Upper lobe of left lung (tissue), 6 donors: ENCODE data around the gene POU3F1. TPM values are rescaled to one million over a fixed set of nuclear protein-coding genes. Genes with fewer than 3 reads are reported as not detected.

Experiments used
- ATAC-seq, 2 donors: fragments of 200-7000 bp; cut with Tn5 transposase; one replicate each; pipeline ENCODE4 v1.9.1; 2022; ENCODE audit warnings: mild to moderate bottlenecking in 2 of 2, moderate library complexity in 2 of 2; ENCODE audit not compliant: low FRiP score in 2 of 2
- DNase-seq, 2 donors: peaks; one replicate each; pipeline ENCODE4 v3.0.0-alpha.2; 2019 to 2020
- H3K27ac ChIP-seq, 4 donors: fragments of 200-600 bp; sonication (generic); one replicate each; pipeline ENCODE4 v1.5.1; 2016 to 2019
- H3K27me3 ChIP-seq, 4 donors: fragments of 200-600 bp; sonication (generic); one replicate each; pipeline ENCODE4 v1.5.1; 2017 to 2019
- H3K36me3 ChIP-seq, 4 donors: fragments of 200-600 bp; sonication (generic); one replicate each; pipeline ENCODE4 v1.5.1; 2016 to 2019
- H3K4me1 ChIP-seq, 4 donors: fragments of 200-600 bp; sonication (generic); one replicate each; pipeline ENCODE4 v1.5.1; 2018 to 2019
- H3K4me3 ChIP-seq, 4 donors: fragments of 200-600 bp; sonication (generic); one replicate each; pipeline ENCODE4 v1.5.1; 2017 to 2019; ENCODE audit warnings: mild to moderate bottlenecking in 2 of 4, moderate library complexity in 1 of 4
- H3K9me3 ChIP-seq, 4 donors: fragments of 200-600 bp; sonication (generic); one replicate each; pipeline ENCODE4 v1.5.1; 2018 to 2019
- CTCF ChIP-seq, 6 experiments: fragments of 450-650 bp in 4 of 6; fragments of 200-600 bp in 2 of 6; sonication (generic) in 2 of 6; IDR thresholded peaks; one replicate each; pipeline ENCODE4 v1.5.1; 2016 to 2019; ENCODE audit warnings: antibody characterized with exemption in 6 of 6
- EP300 ChIP-seq, 4 donors: sonication (generic); formaldehyde crosslinking; IDR thresholded peaks; one replicate each; pipeline ENCODE4 v1.5.1; 2017; ENCODE audit warnings: antibody characterized with exemption in 4 of 4, control low read depth in 2 of 4
- POLR2A ChIP-seq, 4 donors: fragments of 450-650 bp; IDR thresholded peaks; one replicate each; pipeline ENCODE4 v1.5.1; 2016 to 2017; ENCODE audit warnings: antibody characterized with exemption in 4 of 4, mild to moderate bottlenecking in 2 of 4
- POLR2AphosphoS5 ChIP-seq, 2 donors: sonication (generic); formaldehyde crosslinking; IDR thresholded peaks; one replicate each; pipeline ENCODE4 v1.5.1; 2017; ENCODE audit warnings: antibody characterized with exemption in 2 of 2
- WGBS, 2 donors: methylation state at CpG; one replicate each; pipeline ENCODE4 v1.1.5; 2017 to 2018; 5-methylcytosine and 5-hydroxymethylcytosine counted together
- total RNA-seq, 6 donors: library from RNA; depleted of rRNA in 4 of 6; stranded (reverse); fragments of >200 nt in 4 of 6; gene quantifications; one replicate each; pipeline versions ENCODE4 v1.1.0 to v1.2.1, GENCODE V29; 2016 to 2021
- donor health status: DM: no; HTN: no; CAD: no; lungs with moderate emphysema.
- donor health status: DM: no; HTN: yes; CAD: no; lungs with severe emphysema.

Gene POU3F1
- total RNA-seq, 6 donors from 2014 or later = 0.40 to 1.0 TPM; not detected in 4

DNA sequence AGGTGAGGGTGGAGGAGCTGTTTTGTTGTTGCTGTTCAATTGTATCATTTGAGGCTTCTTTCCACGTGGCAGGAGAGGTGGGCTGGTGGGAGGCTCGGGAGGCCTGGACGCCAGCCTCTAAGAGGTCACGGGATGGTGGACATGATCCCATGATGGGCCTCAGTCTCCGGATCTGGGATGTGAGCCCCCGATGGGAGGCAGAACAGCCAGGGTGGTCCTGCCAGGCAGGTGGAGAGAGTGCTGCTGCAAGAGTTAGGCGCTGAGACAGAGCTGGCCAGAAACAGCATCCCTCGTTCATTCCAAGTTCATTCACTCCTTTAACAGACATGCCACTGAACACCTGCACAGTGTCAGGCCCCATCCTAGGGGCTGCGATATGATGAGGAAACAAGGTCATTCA lies 41.1 kb upstream of the POU3F1 start:
- Histone ChIP-seq H3K9me3 (no peaks in the 10 kb centered on the region), H3K4me3 (no peak overlapping the region), H3K27ac (no peak overlapping the region), H3K4me1 (no peaks in the 10 kb centered on the region), H3K36me3 (no peaks in the 10 kb centered on the region), H3K27me3 (no peaks in the 10 kb centered on the region)
- 88% methylated on average over 9 of the region's 9 CpGs for WGBS, 2 donors
- ATAC-seq (no peak), DNase-seq (no peak)
- TF ChIP-seq POLR2AphosphoS5 (IDR thresholded peaks at IDR 0.05) = no peak

DNA sequence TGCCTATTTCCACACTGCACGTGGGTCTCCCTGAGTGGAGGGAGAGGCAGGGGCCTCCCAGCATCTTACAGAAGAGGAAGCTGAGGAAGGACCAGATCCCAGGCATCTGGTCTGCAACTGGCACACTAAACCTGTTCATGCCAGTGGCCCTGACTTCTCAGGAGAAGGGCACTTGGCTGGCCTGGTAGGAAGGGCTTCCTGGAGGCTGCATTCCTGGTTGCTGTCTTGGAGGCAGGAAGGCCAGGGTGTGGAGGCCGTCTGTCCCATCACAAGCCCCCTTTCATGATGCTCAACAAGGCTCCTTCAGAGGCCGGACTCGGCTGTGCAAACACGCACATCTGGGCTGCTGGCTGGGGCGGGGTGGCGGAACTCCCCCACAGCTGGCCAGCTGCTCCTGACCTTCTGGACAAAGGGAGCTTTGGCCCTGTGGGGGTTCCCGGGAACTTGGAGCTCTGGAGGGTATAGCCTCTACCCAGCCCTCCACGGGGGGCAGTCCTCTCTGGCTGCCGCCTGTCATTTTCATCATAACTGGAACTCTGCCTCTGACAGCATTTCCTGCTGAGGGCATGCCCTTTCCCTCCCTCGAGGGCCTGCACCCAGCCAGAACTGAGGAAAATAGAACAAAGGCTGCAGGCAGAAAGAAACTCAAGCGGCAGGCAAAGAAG lies 39.2 kb upstream of the POU3F1 start:
- Histone ChIP-seq H3K4me1 (no peaks in the 10 kb centered on the region), H3K27ac (no peak overlapping the region), H3K36me3 (no peaks in the 10 kb centered on the region), H3K27me3 (no peaks in the 10 kb centered on the region), H3K4me3 (no peak overlapping the region), H3K9me3 (no peaks in the 10 kb centered on the region)
- 45 to 63% methylated on average over 9 to 11 of the region's 12 CpGs for WGBS, 2 donors
- ATAC-seq = no peak
- no peak for DNase-seq
- no peak for TF ChIP-seq CTCF (IDR thresholded peaks at IDR 0.05)
- no peak for TF ChIP-seq EP300 (IDR thresholded peaks at IDR 0.05)

DNA sequence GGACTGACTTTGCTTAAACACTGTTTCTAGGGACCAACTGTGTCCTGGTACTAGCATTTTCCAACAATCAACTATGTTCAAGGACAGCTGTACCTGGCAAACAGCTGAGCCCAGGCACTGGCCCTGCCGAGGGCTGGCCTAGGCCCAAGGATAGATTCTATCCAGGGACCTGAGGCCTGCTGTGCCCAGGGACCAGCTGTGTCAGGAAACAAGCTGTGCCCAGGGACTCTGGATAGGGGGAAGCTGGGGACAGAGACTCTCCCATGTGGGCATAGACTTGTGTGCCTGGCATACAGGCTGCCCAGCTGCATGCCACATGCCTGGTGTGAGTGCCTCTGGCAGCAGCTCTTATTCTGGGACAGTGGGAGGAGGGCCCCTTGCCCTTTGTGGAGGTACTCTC lies 38.1 kb upstream of the POU3F1 start:
- no peak overlapping the region for H3K27ac ChIP-seq
- DNase-seq (no peak), ATAC-seq (no peak)
- no peak overlapping the region for H3K4me3 ChIP-seq
- H3K9me3 ChIP-seq = no peaks in the 10 kb centered on the region
- WGBS, 2 donors = 73% methylated on average over 1 of the region's 1 CpG; no CpG with 5 or more reads in 1 of the 2 donors
- H3K27me3 ChIP-seq = no peaks in the 10 kb centered on the region
- TF ChIP-seq POLR2AphosphoS5 (IDR thresholded peaks at IDR 0.05) = no peak
- TF ChIP-seq CTCF (IDR thresholded peaks at IDR 0.05) = no peak
- H3K4me1 ChIP-seq = no peaks in the 10 kb centered on the region
- no peaks in the 10 kb centered on the region for H3K36me3 ChIP-seq

GRCh38 chr1:38084113-38084512 lies 37.5 kb upstream of the POU3F1 start:
- Histone ChIP-seq H3K27me3 (no peaks in the 10 kb centered on the region), H3K4me1 (no peaks in the 10 kb centered on the region), H3K4me3 (no peak overlapping the region), H3K36me3 (no peaks in the 10 kb centered on the region), H3K9me3 (no peaks in the 10 kb centered on the region), H3K27ac (no peak overlapping the region)
- WGBS, 2 donors = 82% methylated on average over 2 of the region's 2 CpGs; no CpG with 5 or more reads in 1 of the 2 donors
- ATAC-seq (no peak), DNase-seq (no peak)
- TF ChIP-seq CTCF (IDR thresholded peaks at IDR 0.05) = no peak
- TF ChIP-seq POLR2AphosphoS5 (IDR thresholded peaks at IDR 0.05) = no peak
- TF ChIP-seq EP300 (IDR thresholded peaks at IDR 0.05) = no peak
- no peak for TF ChIP-seq POLR2A (IDR thresholded peaks at IDR 0.05)

DNA sequence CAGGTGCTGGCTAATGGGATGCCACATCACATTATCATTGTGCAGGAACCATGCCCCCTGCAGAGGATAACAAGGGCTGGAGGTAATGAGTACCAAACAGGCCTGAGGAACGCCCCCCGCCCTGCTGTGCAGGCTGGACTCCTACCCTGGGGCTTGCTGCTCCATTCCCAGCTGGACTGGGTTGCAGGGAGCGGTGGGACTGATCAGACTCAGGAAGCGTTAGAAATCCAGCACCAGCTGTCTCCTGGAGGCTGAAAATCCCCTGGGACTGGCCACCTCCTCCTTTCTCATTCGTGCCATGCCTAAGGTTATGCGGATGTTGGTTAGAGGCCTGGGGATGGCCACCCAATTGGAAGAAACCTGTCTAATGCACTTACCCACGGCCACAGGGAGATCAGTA lies 36.9 kb upstream of the POU3F1 start:
- Histone ChIP-seq H3K27ac (no peak overlapping the region), H3K36me3 (no peaks in the 10 kb centered on the region), H3K27me3 (no peaks in the 10 kb centered on the region), H3K4me1 (no peaks in the 10 kb centered on the region), H3K4me3 (no peak overlapping the region), H3K9me3 (no peaks in the 10 kb centered on the region)
- DNase-seq (no peak), ATAC-seq (no peak)
- 83 to 90% methylated on average over 7 of the region's 7 CpGs for WGBS, 2 donors
- TF ChIP-seq POLR2A (IDR thresholded peaks at IDR 0.05) = no peak
- no peak for TF ChIP-seq CTCF (IDR thresholded peaks at IDR 0.05)
- TF ChIP-seq POLR2AphosphoS5 (IDR thresholded peaks at IDR 0.05) = no peak
- TF ChIP-seq EP300 (IDR thresholded peaks at IDR 0.05) = no peak
